Measurements from ENCODE around the gene SH3BP5. TPM values are rescaled to one million over a fixed set of nuclear protein-coding genes. Genes with fewer than 3 reads are reported as not detected.
"Not testable (repeated sequence)": the region's sequence is repeated elsewhere in the genome, so short reads cannot be mapped to it uniquely, and the experiment has no call there.

Gene SH3BP5
- total RNA-seq, 1 donor from 2014 or later = 19.5 TPM

DNA sequence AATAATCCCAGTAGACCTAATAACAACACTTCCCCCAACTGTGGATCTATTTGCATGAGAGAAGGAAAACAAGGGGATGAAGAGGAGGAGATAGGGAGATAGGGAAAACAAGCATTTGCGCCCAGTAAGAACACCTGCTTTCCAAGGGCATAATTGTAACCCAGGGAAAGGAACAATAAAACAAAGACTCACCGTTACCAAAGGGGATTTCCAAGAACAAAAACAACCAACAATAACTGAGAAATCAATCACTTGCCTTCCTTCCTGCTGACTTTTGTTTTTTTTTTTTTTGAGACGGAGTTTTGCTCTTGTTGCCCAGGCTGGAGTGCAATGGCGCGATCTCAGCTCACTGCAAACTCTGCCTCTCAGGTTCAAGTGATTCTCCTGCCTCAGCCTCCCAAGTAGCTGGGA, 24.3 kb upstream of the SH3BP5 start:
- peak; percentile 79 for DNase-seq
- not testable (repeated sequence) for H3K9me3 Mint-ChIP-seq; H3K27me3 Mint-ChIP-seq; H3K36me3 Mint-ChIP-seq (ENCODE audit: low read depth)
- Mint-ChIP-seq H3K4me1 (peaks cover 37% of the 10 kb centered on the region), H3K4me3 (peak overlapping the region; percentile 65), H3K27ac (peak overlapping the region; percentile 90)
- intact Hi-C loops (cut with micrococcal nuclease) = loop anchor here (1.0 kb wide), 1 partner anchor 24 kb away; the partner anchor contains the start of gene SH3BP5

DNA sequence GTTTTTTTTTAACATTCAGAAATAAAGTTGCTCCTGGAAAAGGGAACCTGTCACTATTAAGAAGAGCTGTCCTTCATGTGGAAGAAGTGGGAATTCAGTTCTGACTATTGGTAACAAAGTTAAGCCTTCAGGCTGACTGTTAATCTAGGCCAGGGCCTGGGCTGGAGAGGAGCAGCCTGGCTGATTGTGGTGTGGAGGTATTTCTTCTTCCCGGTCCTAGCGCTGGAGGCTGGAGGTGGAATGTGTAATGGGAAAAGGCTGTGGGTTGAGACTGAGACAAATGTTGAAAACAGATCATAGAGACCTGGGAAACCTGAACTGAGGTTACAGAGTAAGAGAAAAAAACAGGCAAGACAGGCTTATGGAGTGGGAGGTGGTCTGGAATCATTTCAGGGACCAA, 23.8 kb upstream of the SH3BP5 start:
- peaks cover 10% of the 10 kb centered on the region for H3K36me3 Mint-ChIP-seq (ENCODE audit: low read depth)
- DNase-seq = no peak
- H3K4me1 Mint-ChIP-seq = peaks cover 33% of the 10 kb centered on the region
- H3K4me3 Mint-ChIP-seq = peak overlapping the region; percentile 65
- peak overlapping the region; percentile 90 for H3K27ac Mint-ChIP-seq
- no peaks in the 10 kb centered on the region for H3K9me3 Mint-ChIP-seq
- intact Hi-C loops (cut with micrococcal nuclease) = loop anchor here (1.0 kb wide), 1 partner anchor 24 kb away; the partner anchor contains the start of gene SH3BP5
- no peaks in the 10 kb centered on the region for H3K27me3 Mint-ChIP-seq

DNA sequence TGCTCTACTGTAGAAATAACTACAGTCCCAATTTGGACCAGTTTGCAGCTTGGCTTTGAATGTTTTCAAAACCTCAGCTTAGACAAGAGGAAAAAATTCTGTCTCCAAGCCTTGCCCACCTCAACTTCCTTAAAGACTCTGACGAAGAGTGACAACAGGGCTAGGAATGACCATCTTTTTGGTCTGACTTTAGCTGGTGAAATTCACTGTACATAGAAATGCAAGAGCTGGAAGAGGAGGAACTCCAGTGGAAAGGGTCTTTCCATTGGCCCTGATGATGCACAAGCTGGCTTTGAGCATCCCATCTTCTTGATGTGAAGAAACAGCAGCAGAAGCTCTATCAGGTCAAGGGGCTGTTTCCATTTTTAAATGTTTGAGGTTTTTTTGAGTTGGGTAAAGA, 22.7 kb upstream of the SH3BP5 start:
- Mint-ChIP-seq H3K27me3 (no peaks in the 10 kb centered on the region), H3K27ac (peak overlapping the region; percentile 3)
- DNase-seq = no peak

DNA sequence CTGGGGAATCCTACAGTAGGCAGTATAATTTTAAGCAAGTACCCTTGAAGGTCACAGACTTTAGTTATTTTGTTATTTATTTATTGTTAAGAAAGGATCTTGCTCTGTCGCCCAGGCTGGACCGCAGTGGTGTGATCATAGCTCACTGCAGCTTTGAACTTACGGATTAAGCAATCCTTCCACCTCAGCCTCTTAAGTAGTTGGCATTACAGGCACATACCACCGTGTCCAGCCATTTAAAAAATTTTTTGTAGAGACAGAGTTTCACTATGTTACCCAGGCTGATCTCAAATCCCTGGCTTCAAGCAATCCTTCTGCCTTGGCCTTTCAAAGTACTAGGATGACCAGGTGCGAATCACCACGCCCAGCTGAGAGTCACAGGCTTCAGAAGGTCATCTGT, 22.1 kb upstream of the SH3BP5 start:
- Mint-ChIP-seq H3K27me3 (no peaks in the 10 kb centered on the region), H3K27ac (peak overlapping the region; percentile 3), H3K9me3 (peaks cover 6% of the 10 kb centered on the region), H3K4me1 (peaks cover 27% of the 10 kb centered on the region), H3K4me3 (no peak overlapping the region), H3K36me3 (ENCODE audit: low read depth) (peaks cover 17% of the 10 kb centered on the region)
- intact Hi-C loops (cut with micrococcal nuclease) = no loop called here
- DNase-seq = no peak

More for the DNA sequence above, 22.7 kb upstream of the SH3BP5 start:
- Mint-ChIP-seq H3K4me1 (peaks cover 27% of the 10 kb centered on the region), H3K4me3 (no peak overlapping the region), H3K9me3 (peaks cover 5% of the 10 kb centered on the region), H3K36me3 (ENCODE audit: low read depth) (peaks cover 17% of the 10 kb centered on the region)
- intact Hi-C loops (cut with micrococcal nuclease) = no loop called here

DNA sequence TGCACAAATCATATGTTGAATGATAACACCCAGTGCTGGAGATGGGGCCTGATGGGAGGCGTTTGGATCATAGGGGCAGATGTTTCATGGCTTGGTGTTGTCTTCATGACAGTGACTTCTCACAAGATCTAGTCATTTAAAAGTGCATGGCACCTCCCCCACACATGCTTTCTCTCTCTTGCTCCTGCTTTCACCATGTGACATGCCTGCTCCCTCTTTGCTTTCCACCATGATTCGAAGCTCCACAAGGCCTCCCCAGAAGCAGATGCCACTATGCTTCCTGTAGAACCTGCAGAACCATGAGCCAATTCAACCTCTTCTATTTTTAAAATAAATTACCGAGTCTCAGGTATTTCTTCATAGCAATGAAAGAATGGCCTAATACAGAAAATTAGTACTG, 17.8 kb upstream of the SH3BP5 start:
- Mint-ChIP-seq H3K4me3 (no peak overlapping the region), H3K27me3 (no peaks in the 10 kb centered on the region), H3K27ac (no peak overlapping the region), H3K9me3 (peaks cover 11% of the 10 kb centered on the region), H3K36me3 (ENCODE audit: low read depth) (peaks cover 15% of the 10 kb centered on the region), H3K4me1 (peaks cover 32% of the 10 kb centered on the region)
- no peak for DNase-seq
- intact Hi-C loops (cut with micrococcal nuclease) = no loop called here

DNA sequence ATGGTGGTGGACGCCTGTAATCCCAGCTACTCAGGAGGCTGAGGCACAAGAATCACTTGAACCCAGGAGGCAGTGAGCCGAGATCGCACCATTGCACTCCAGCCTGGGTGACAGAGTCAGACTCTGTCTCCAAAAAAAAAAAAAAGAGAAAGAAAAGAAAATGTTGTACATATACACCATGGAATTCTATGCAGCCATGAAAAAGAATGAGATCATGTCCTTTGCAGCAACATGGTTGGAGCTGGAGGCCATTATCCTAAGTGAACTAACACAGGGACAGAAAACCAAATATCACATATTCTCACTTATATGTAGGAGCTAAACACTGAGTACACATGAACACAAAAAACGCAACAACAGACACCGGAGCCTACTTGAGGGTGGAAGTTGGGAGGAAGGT, 17.1 kb upstream of the SH3BP5 start:
- H3K27ac Mint-ChIP-seq; H3K4me3 Mint-ChIP-seq; DNase-seq; H3K27me3 Mint-ChIP-seq; intact Hi-C loops (cut with micrococcal nuclease): not testable (repeated sequence)
- Mint-ChIP-seq H3K4me1 (peaks cover 30% of the 10 kb centered on the region), H3K9me3 (peaks cover 11% of the 10 kb centered on the region), H3K36me3 (ENCODE audit: low read depth) (peaks cover 15% of the 10 kb centered on the region)

DNA sequence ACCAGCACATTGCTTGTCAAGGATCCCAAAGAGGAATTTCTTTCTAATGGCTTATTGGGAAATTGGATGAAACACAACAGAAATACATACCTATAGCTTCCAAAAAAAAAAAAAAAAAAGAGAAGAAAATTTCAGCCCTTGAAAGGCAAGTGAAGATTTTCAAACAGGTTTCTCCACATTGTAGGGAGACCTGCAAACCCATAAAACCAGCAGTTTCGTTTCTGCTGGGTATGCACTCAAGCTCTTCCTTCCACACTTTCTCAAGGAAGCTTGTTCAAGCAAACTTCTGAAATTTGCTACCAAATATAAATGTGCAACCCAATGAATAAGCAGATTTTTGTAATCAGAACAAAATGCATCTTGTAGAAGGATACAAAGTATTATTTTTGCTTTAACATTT, 15.9 kb upstream of the SH3BP5 start:
- Mint-ChIP-seq H3K4me3 (peak overlapping the region; percentile 28), H3K4me1 (peaks cover 30% of the 10 kb centered on the region), H3K27me3 (peaks cover 11% of the 10 kb centered on the region), H3K36me3 (ENCODE audit: low read depth) (peaks cover 14% of the 10 kb centered on the region), H3K9me3 (peaks cover 11% of the 10 kb centered on the region), H3K27ac (peak overlapping the region; percentile 32)
- DNase-seq = no peak
- intact Hi-C loops (cut with micrococcal nuclease) = no loop called here

DNA sequence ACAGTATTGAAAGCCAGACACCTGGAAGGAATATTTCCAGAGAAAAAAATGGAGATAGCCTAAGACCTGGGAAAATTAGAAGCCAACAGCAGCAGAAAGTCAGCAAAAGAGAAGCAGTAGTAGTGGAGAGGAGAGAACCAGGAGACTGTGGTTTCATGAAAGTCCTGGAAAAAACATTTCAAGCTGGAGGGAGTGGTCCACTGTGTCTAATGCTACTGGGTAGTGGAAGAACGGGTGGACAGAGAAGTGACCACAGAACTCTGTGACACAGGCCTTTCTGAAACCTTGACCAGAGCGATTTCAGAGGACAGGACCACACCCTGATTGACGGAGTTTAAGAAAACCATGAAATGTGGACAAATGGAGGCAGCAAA, 15.3 kb upstream of the SH3BP5 start:
- H3K27me3 Mint-ChIP-seq = peaks cover 12% of the 10 kb centered on the region
- H3K4me1 Mint-ChIP-seq = peaks cover 30% of the 10 kb centered on the region
- H3K9me3 Mint-ChIP-seq = peaks cover 11% of the 10 kb centered on the region
- peak overlapping the region; percentile 72 for H3K4me3 Mint-ChIP-seq
- H3K36me3 Mint-ChIP-seq (ENCODE audit: low read depth) = peaks cover 12% of the 10 kb centered on the region
- DNase-seq = no peak
- no peak overlapping the region for H3K27ac Mint-ChIP-seq
- intact Hi-C loops (cut with micrococcal nuclease) = no loop called here

DNA sequence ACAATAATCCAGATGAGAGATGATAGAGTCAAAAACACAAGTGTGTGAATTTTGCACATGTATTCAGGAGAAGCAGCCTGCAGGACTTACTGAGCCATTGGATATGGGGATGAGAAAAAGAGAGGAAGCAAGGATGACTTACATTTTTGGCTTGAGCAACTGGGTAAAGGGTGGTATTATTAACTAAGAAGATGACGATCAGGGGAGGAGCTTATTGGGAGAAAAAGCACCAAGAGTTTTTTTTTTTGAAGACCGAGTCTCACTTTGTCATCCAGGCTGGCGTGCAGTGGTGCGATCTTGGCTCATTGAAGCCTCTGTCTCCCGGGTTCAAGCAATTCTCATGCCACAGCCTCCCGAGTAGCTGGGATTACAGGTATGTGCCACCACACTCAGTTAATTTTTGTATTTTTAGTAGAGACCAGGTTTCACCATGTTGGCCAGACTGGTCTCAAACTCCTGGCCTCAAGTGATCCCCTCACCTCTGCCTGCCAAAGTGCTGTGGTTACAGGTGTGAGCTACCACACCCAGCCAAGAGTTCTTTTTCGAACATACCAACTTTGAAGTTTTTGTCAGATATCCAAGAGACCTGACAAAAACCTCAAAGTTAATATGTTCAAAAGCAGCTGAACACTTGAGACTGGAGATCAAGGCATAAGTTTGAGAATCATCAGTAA, 14.8 kb upstream of the SH3BP5 start:
- DNase-seq = no peak
- intact Hi-C loops (cut with micrococcal nuclease) = no loop called here
- Mint-ChIP-seq H3K9me3 (peaks cover 11% of the 10 kb centered on the region), H3K4me3 (peak overlapping the region; percentile 72), H3K36me3 (ENCODE audit: low read depth) (peaks cover 12% of the 10 kb centered on the region), H3K27me3 (peaks cover 14% of the 10 kb centered on the region), H3K27ac (no peak overlapping the region), H3K4me1 (peaks cover 30% of the 10 kb centered on the region)

DNA sequence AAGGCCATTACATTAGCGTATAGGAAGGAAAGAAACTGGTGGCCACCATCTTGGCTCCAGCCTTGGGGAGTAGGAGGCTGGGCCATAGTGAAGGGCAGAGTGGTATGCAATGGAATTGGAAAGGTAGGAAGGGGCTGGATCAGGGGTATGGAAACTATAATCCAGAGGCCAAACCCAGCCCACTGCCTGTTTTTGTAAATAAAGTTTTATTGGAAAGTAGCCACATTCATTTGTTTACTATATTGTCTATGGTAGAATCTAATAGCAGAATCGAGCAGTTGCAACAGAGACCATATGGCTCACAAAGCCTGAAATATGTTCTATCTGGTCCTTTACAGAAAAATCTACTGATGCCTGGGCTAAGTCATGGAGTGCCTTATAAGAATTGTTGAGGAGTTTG, 14.1 kb upstream of the SH3BP5 start:
- Mint-ChIP-seq H3K27me3 (peaks cover 18% of the 10 kb centered on the region), H3K27ac (no peak overlapping the region), H3K9me3 (peaks cover 11% of the 10 kb centered on the region), H3K4me1 (peaks cover 30% of the 10 kb centered on the region), H3K36me3 (ENCODE audit: low read depth) (peaks cover 11% of the 10 kb centered on the region), H3K4me3 (peak overlapping the region; percentile 41)
- no peak for DNase-seq
- intact Hi-C loops (cut with micrococcal nuclease) = no loop called here

DNA sequence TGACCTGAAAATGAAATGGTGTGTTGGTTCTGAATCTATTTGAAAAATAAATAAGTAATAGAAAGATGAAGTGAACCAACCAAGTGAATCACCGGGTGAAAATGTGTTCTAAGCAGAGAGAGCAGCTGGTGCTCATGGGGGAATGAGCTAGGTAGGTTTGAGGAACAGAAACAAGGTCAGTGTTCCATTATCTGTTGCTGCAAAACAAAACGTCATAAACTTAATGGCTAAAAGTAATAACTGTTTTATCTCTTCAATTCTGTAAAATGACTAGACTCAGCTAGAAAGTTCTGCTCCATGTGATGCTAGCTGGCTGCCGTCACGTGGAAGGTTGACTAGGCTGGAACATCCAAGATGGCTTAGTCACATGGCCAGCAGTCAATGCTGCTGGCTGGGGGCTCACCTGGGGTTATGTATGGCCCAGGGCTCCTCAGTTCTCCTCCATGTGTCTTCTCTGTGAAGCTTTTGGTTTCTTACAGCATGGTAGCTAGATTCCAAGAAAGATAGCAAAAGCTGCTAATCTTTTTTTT, 13.3 kb upstream of the SH3BP5 start:
- intact Hi-C loops (cut with micrococcal nuclease) = no loop called here
- DNase-seq = peak; percentile 68
- peaks cover 9% of the 10 kb centered on the region for H3K36me3 Mint-ChIP-seq (ENCODE audit: low read depth)
- H3K27me3 Mint-ChIP-seq = peaks cover 18% of the 10 kb centered on the region
- H3K4me1 Mint-ChIP-seq = peaks cover 30% of the 10 kb centered on the region
- no peak overlapping the region for H3K27ac Mint-ChIP-seq
- H3K4me3 Mint-ChIP-seq = no peak overlapping the region
- peaks cover 11% of the 10 kb centered on the region for H3K9me3 Mint-ChIP-seq

DNA sequence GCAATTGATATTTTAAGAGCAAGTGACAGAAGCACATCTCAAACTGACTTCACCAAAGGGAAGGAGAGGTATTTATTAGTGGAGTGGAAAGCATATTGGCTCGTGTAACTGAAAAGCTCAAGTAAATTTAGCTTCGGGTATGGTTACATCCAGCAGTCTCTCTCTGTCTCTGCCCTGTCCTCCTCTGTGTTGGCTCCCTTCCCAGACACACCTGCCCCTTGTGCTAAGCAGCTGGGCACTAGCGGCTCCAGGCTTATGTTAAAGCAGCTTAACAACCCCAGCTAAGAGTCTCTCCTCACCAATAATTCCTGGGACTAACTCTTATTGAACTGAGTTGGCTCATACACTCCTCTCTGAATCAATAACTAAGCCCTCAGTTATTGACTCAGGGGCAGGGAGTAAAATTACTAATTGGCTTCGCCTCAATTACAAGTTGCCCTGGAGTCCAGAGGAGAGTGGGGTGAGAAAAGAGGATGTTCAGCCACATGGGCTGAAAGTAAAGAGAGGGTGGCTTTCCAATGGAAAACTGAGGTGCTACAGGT, 12.8 kb upstream of the SH3BP5 start:
- Mint-ChIP-seq H3K4me3 (no peak overlapping the region), H3K36me3 (ENCODE audit: low read depth) (peaks cover 4% of the 10 kb centered on the region), H3K4me1 (peaks cover 30% of the 10 kb centered on the region), H3K27ac (no peak overlapping the region), H3K27me3 (peaks cover 18% of the 10 kb centered on the region), H3K9me3 (peaks cover 7% of the 10 kb centered on the region)
- DNase-seq = no peak
- intact Hi-C loops (cut with micrococcal nuclease) = no loop called here

DNA sequence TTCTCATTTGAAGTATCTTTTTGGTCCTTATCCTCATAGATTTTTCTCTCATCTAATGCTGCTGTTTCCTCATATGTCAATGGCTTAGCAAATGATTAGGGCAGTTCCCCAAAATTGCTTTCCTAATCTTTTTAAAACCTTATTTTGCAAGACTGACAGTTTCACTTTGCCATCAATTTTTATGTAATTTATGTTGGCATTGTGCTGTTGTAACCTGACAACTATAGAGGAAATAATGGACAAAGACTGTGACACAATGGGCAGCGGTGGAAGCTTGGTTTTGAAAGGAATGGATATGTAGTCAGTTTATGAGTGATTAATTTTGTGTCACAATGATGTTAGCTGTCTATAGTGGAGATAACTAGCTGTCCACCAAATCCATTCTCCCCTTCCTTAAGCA, 10.6 kb upstream of the SH3BP5 start:
- DNase-seq = no peak
- Mint-ChIP-seq H3K36me3 (ENCODE audit: low read depth) (peaks cover 4% of the 10 kb centered on the region), H3K4me3 (no peak overlapping the region), H3K27ac (no peak overlapping the region), H3K9me3 (peaks cover 6% of the 10 kb centered on the region), H3K27me3 (peaks cover 18% of the 10 kb centered on the region), H3K4me1 (peaks cover 31% of the 10 kb centered on the region)
- intact Hi-C loops (cut with micrococcal nuclease) = no loop called here

DNA sequence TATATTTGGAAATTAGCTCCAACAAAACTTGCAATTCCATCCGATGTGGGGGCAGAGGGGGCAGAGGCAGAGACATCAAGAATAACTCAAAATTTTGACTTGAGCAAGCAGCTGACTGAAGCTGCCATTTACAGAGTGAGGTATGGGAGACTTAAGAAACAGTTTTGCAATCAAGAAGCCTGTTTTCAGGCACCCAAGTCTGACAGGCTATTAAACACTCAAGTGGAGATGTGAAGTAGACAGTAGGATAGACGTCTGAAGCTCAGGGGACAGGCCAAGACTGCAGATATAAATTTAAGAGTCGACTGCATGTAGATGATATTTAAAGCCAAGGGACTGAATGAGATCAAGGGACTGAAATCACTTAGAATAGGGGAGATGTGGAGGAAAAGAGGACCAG, 9.9 kb upstream of the SH3BP5 start:
- DNase-seq = no peak
- H3K9me3 Mint-ChIP-seq = peaks cover 6% of the 10 kb centered on the region
- peaks cover 24% of the 10 kb centered on the region for H3K4me1 Mint-ChIP-seq
- no peak overlapping the region for H3K4me3 Mint-ChIP-seq
- intact Hi-C loops (cut with micrococcal nuclease) = no loop called here
- H3K27me3 Mint-ChIP-seq = peaks cover 18% of the 10 kb centered on the region
- H3K36me3 Mint-ChIP-seq (ENCODE audit: low read depth) = peaks cover 2% of the 10 kb centered on the region
- H3K27ac Mint-ChIP-seq = no peak overlapping the region

Data from activated CD4-positive, alpha-beta T cell treated with anti-CD3 and anti-CD28 coated beads, Interleukin-2, amount 10 ng/mL, durations not matched to agents 24 days and 14 days (primary cell).